PFSK-1 (cell line): Measurements from ENCODE around the gene DPP4.

Source experiments
- FOXP2 ChIP-seq: optimal IDR thresholded peaks from 2 replicates; pipeline ENCODE3; 2011; ENCODE audit warnings: borderline replicate concordance, control low read depth, inconsistent platforms; ENCODE audit not compliant: insufficient read depth; ENCODE audit errors: extremely low read length, extremely low read depth
- POLR2AphosphoS5 ChIP-seq: IDR thresholded peaks from 2 replicates; pipeline ENCODE4 v1.6.1; 2012; ENCODE audit warnings: low read depth, mild to moderate bottlenecking, control low read depth, low read length, moderate library complexity
- REST ChIP-seq, 2 experiments: IDR thresholded peaks; 2 replicates each; pipeline versions ENCODE4 v1.6.1 to v1.8.0; 2011 to 2012; ENCODE audit warnings: low read depth in 2 of 2, low read length in 2 of 2, control low read depth in 1 of 2, inconsistent platforms in 1 of 2, mild to moderate bottlenecking in 1 of 2, moderate library complexity in 1 of 2; ENCODE audit not compliant: insufficient read depth in 1 of 2
- SIN3A ChIP-seq: IDR thresholded peaks from 2 replicates; pipeline ENCODE4 v1.6.1; 2012; ENCODE audit warnings: mild to moderate bottlenecking, low read length, moderate library complexity, borderline replicate concordance; ENCODE audit not compliant: insufficient read depth
- TAF1 ChIP-seq: IDR thresholded peaks from 2 replicates; pipeline ENCODE4 v1.6.1; 2012; ENCODE audit warnings: low read length, control low read depth, borderline replicate concordance; ENCODE audit not compliant: insufficient read depth

DPP4 gene

GRCh38 chr2:162025121-162025911 is 48.7 kb downstream of the DPP4 start:
- TF ChIP-seq TAF1 (no peak), SIN3A (no peak), REST (IDR thresholded peaks at IDR 0.05; ENCODE audit: insufficient read depth in 1 of 2, low read depth in 2 of 2, low read length in 2 of 2) (no peak), POLR2AphosphoS5 (no peak), FOXP2 (no peak)

GRCh38 chr2:162022290-162022945 is 51.6 kb downstream of the DPP4 start:
- no peak for TF ChIP-seq REST (IDR thresholded peaks at IDR 0.05; ENCODE audit: insufficient read depth in 1 of 2, low read depth in 2 of 2, low read length in 2 of 2)
- no peak for TF ChIP-seq TAF1
- TF ChIP-seq POLR2AphosphoS5, result no peak
- TF ChIP-seq SIN3A, result no peak
- no peak for TF ChIP-seq FOXP2

- TF ChIP-seq SIN3A, result no peak
- no peak for TF ChIP-seq POLR2AphosphoS5
- no peak for TF ChIP-seq REST (IDR thresholded peaks at IDR 0.05; ENCODE audit: insufficient read depth in 1 of 2, low read depth in 2 of 2, low read length in 2 of 2)
- TF ChIP-seq FOXP2, result no peak
- TF ChIP-seq TAF1, result no peak
These were observed 52.4 kb downstream of the DPP4 start for GRCh38 chr2:162021516-162022058.

GRCh38 chr2:162018530-162018929 is 55.5 kb downstream of the DPP4 start:
- TF ChIP-seq TAF1, result no peak
- TF ChIP-seq POLR2AphosphoS5, result no peak
- no peak for TF ChIP-seq FOXP2
- TF ChIP-seq REST (IDR thresholded peaks at IDR 0.05; ENCODE audit: insufficient read depth in 1 of 2, low read depth in 2 of 2, low read length in 2 of 2), result no peak
- no peak for TF ChIP-seq SIN3A
